HL-60 (cell line): ENCODE measurements around the gene TNF.

Experiments used
- DNase-seq, 2 experiments: peaks; one replicate each; pipeline ENCODE4 v3.0.0-alpha.2; 2010 to 2020; ENCODE audit warnings: low read depth in 1 of 2, low spot score in 1 of 2
- H3K27ac ChIP-seq: fragments of 250-450 bp; sonication (Bioruptor Pico); replicated peaks from 2 replicates; pipeline ENCODE4 v1.5.1; 2020; ENCODE audit warnings: mild to moderate bottlenecking, moderate library complexity
- H3K27me3 ChIP-seq: fragments of 250-450 bp; sonication (Bioruptor Pico); 2 replicates; pipeline ENCODE4 v1.5.1; 2021; ENCODE audit warnings: mild to moderate bottlenecking, moderate library complexity; ENCODE audit not compliant: insufficient read depth, poor library complexity, severe bottlenecking
- H3K4me3 ChIP-seq: replicated peaks from 2 replicates; pipeline ENCODE4 v1.5.1; 2011; ENCODE audit warnings: mild to moderate bottlenecking, control low read depth, low read length; ENCODE audit not compliant: insufficient read depth
- GABPA ChIP-seq: IDR thresholded peaks from 2 replicates; pipeline ENCODE4 v1.6.1; 2012; ENCODE audit warnings: low read depth
- POLR2AphosphoS5 ChIP-seq: IDR thresholded peaks from 2 replicates; pipeline ENCODE4 v1.6.1; 2012; ENCODE audit warnings: low read depth
- SPI1 ChIP-seq: IDR thresholded peaks from 2 replicates; pipeline ENCODE4 v1.6.1; 2012; ENCODE audit warnings: low read depth, mild to moderate bottlenecking, borderline replicate concordance
- TF ChIP-seq, protein P1 (sequence below): IDR thresholded peaks from one replicate; pipeline ENCODE4 v1.5.1; 2011; ENCODE audit warnings: low read length, control low read depth, inconsistent platforms; ENCODE audit not compliant: insufficient read depth
- TF ChIP-seq, protein P2 (sequence below): IDR thresholded peaks from 2 replicates; pipeline ENCODE4 v1.6.1; 2012; ENCODE audit warnings: low read depth; ENCODE audit not compliant: insufficient replicate concordance

TNF gene

DNA sequence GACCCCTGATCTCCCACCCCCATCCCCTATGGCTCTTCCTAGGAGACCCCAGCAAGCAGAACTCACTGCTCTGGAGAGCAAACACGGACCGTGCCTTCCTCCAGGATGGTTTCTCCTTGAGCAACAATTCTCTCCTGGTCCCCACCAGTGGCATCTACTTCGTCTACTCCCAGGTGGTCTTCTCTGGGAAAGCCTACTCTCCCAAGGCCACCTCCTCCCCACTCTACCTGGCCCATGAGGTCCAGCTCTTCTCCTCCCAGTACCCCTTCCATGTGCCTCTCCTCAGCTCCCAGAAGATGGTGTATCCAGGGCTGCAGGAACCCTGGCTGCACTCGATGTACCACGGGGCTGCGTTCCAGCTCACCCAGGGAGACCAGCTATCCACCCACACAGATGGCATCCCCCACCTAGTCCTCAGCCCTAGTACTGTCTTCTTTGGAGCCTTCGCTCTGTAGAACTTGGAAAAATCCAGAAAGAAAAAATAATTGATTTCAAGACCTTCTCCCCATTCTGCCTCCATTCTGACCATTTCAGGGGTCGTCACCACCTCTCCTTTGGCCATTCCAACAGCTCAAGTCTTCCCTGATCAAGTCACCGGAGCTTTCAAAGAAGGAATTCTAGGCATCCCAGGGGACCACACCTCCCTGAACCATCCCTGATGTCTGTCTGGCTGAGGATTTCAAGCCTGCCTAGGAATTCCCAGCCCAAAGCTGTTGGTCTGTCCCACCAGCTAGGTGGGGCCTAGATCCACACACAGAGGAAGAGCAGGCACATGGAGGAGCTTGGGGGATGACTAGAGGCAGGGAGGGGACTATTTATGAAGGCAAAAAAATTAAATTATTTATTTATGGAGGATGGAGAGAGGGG, 1.9 kb upstream of the TNF start:
- Histone ChIP-seq H3K27ac (no peak overlapping the region), H3K27me3 (no peaks in the 10 kb centered on the region), H3K4me3 (no peak overlapping the region)
- DNase-seq, result no peak
- TF ChIP-seq SPI1, result no peak
- TF ChIP-seq, protein P1, sequence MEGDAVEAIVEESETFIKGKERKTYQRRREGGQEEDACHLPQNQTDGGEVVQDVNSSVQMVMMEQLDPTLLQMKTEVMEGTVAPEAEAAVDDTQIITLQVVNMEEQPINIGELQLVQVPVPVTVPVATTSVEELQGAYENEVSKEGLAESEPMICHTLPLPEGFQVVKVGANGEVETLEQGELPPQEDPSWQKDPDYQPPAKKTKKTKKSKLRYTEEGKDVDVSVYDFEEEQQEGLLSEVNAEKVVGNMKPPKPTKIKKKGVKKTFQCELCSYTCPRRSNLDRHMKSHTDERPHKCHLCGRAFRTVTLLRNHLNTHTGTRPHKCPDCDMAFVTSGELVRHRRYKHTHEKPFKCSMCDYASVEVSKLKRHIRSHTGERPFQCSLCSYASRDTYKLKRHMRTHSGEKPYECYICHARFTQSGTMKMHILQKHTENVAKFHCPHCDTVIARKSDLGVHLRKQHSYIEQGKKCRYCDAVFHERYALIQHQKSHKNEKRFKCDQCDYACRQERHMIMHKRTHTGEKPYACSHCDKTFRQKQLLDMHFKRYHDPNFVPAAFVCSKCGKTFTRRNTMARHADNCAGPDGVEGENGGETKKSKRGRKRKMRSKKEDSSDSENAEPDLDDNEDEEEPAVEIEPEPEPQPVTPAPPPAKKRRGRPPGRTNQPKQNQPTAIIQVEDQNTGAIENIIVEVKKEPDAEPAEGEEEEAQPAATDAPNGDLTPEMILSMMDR, result no peak
- TF ChIP-seq, protein P2, sequence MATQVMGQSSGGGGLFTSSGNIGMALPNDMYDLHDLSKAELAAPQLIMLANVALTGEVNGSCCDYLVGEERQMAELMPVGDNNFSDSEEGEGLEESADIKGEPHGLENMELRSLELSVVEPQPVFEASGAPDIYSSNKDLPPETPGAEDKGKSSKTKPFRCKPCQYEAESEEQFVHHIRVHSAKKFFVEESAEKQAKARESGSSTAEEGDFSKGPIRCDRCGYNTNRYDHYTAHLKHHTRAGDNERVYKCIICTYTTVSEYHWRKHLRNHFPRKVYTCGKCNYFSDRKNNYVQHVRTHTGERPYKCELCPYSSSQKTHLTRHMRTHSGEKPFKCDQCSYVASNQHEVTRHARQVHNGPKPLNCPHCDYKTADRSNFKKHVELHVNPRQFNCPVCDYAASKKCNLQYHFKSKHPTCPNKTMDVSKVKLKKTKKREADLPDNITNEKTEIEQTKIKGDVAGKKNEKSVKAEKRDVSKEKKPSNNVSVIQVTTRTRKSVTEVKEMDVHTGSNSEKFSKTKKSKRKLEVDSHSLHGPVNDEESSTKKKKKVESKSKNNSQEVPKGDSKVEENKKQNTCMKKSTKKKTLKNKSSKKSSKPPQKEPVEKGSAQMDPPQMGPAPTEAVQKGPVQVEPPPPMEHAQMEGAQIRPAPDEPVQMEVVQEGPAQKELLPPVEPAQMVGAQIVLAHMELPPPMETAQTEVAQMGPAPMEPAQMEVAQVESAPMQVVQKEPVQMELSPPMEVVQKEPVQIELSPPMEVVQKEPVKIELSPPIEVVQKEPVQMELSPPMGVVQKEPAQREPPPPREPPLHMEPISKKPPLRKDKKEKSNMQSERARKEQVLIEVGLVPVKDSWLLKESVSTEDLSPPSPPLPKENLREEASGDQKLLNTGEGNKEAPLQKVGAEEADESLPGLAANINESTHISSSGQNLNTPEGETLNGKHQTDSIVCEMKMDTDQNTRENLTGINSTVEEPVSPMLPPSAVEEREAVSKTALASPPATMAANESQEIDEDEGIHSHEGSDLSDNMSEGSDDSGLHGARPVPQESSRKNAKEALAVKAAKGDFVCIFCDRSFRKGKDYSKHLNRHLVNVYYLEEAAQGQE, result no peak
- TF ChIP-seq GABPA, result no peak
- TF ChIP-seq POLR2AphosphoS5, result no peak

DNA sequence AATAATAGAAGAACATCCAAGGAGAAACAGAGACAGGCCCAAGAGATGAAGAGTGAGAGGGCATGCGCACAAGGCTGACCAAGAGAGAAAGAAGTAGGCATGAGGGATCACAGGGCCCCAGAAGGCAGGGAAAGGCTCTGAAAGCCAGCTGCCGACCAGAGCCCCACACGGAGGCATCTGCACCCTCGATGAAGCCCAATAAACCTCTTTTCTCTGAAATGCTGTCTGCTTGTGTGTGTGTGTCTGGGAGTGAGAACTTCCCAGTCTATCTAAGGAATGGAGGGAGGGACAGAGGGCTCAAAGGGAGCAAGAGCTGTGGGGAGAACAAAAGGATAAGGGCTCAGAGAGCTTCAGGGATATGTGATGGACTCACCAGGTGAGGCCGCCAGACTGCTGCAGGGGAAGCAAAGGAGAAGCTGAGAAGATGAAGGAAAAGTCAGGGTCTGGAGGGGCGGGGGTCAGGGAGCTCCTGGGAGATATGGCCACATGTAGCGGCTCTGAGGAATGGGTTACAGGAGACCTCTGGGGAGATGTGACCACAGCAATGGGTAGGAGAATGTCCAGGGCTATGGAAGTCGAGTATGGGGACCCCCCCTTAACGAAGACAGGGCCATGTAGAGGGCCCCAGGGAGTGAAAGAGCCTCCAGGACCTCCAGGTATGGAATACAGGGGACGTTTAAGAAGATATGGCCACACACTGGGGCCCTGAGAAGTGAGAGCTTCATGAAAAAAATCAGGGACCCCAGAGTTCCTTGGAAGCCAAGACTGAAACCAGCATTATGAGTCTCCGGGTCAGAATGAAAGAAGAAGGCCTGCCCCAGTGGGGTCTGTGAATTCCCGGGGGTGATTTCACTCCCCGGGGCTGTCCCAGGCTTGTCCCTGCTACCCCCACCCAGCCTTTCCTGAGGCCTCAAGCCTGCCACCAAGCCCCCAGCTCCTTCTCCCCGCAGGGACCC, 981 bp upstream of the TNF start:
- no peak for DNase-seq
- Histone ChIP-seq H3K27ac (peak overlapping the region; percentile 66), H3K27me3 (no peaks in the 10 kb centered on the region), H3K4me3 (no peak overlapping the region)
- TF ChIP-seq, protein P2, result no peak
- TF ChIP-seq POLR2AphosphoS5 (no peak), SPI1 (no peak), GABPA (no peak)
- TF ChIP-seq, protein P1, result no peak

DNA sequence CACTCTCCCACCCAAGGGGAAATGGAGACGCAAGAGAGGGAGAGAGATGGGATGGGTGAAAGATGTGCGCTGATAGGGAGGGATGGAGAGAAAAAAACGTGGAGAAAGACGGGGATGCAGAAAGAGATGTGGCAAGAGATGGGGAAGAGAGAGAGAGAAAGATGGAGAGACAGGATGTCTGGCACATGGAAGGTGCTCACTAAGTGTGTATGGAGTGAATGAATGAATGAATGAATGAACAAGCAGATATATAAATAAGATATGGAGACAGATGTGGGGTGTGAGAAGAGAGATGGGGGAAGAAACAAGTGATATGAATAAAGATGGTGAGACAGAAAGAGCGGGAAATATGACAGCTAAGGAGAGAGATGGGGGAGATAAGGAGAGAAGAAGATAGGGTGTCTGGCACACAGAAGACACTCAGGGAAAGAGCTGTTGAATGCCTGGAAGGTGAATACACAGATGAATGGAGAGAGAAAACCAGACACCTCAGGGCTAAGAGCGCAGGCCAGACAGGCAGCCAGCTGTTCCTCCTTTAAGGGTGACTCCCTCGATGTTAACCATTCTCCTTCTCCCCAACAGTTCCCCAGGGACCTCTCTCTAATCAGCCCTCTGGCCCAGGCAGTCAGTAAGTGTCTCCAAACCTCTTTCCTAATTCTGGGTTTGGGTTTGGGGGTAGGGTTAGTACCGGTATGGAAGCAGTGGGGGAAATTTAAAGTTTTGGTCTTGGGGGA, 754 bp downstream of the TNF start:
- TF ChIP-seq, protein P2, result no peak
- TF ChIP-seq SPI1 (no peak), GABPA (no peak), POLR2AphosphoS5 (no peak)
- TF ChIP-seq, protein P1, result no peak
- peak; percentile 44 to 72 for DNase-seq
- no peaks in the 10 kb centered on the region for H3K27me3 ChIP-seq
- H3K27ac ChIP-seq, result peak overlapping the region; percentile 66
- peak overlapping the region; percentile 79 for H3K4me3 ChIP-seq
